Calu3 (cell line): Measurements from ENCODE around the gene ZNF784. TPM values are rescaled to one million over a fixed set of nuclear protein-coding genes. Genes with fewer than 3 reads are reported as not detected.

ENCODE experiments used
- BruUV-seq: library from RNA; stranded (reverse); fragments of 400-500 nt; replicated peaks from 2 replicates; lab custom pipeline; 2021; lab: Mats Ljungman, UMichigan
- CTCF ChIA-PET: fragments of 300-600 bp; sonication (Branson Sonifier 250); formaldehyde crosslinking; loops from one replicate; lab custom pipeline; 2022; ENCODE audit warnings: antibody characterized with exemption; lab: Charles Lee
- DNase-seq: peaks from one replicate; pipeline ENCODE4 v3.0.0; 2022
- H3K27ac Mint-ChIP-seq: one replicate; pipeline ENCODE4 v1.8.0; 2022; ENCODE audit warnings: mixed read lengths; ENCODE audit not compliant: unreplicated experiment
- H3K27me3 Mint-ChIP-seq: one replicate; pipeline ENCODE4 v1.8.0; 2022; ENCODE audit warnings: mixed read lengths; ENCODE audit not compliant: unreplicated experiment
- H3K36me3 Mint-ChIP-seq: one replicate; pipeline ENCODE4 v1.8.0; 2022; ENCODE audit warnings: mild to moderate bottlenecking, moderate library complexity, mixed read lengths; ENCODE audit not compliant: insufficient read depth, unreplicated experiment
- H3K4me1 Mint-ChIP-seq: one replicate; pipeline ENCODE4 v1.8.0; 2022; ENCODE audit warnings: mild to moderate bottlenecking, low read depth, mixed read lengths; ENCODE audit not compliant: unreplicated experiment
- H3K4me3 Mint-ChIP-seq: one replicate; pipeline ENCODE4 v1.8.0; 2022; ENCODE audit warnings: mild to moderate bottlenecking, low read depth, moderate library complexity, mixed read lengths; ENCODE audit not compliant: unreplicated experiment
- H3K9me3 Mint-ChIP-seq: one replicate; pipeline ENCODE4 v1.8.0; 2022; ENCODE audit warnings: low read depth, mixed read lengths; ENCODE audit not compliant: unreplicated experiment
- intact Hi-C: fragments of 100-400 bp; cut with micrococcal nuclease; formaldehyde crosslinking; loops from one replicate; pipeline ENCODE4 v1.10.0; 2022; ENCODE audit not compliant: unreplicated experiment
- total RNA-seq: library from RNA; stranded (reverse); gene quantifications from 2 replicates; pipeline ENCODE4 v1.2.3, GENCODE V29; 2022
- TF ChIP-seq, protein P1 (sequence below): fragments of 200-600 bp; IDR thresholded peaks from one replicate; pipeline ENCODE4 v1.8.0; 2022; ENCODE audit warnings: antibody characterized with exemption; ENCODE audit not compliant: unreplicated experiment

The ZNF784 gene
- total RNA-seq, 1 experiment from 2014 or later: 6.0 TPM

DNA sequence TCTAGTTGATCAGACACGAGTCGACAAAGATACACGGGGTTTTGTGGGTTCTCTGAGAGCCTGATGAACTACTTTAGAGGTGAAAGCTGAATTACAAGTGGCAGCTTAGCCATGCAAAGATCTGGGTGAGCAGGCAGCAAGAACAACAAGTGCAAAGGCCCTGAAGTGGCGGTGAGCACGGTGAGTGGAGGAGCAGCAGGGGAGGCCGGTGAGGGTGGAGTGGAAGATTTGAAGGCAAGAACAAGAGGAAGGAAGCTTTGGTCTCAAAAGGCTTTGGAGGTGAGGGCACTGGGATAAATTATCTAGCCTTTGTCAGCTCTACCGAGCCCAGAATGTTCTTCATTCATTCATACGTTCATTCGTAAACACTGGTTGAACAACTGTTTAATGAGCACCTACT is 17.5 kb downstream of the ZNF784 start:
- TF ChIP-seq, protein P1, sequence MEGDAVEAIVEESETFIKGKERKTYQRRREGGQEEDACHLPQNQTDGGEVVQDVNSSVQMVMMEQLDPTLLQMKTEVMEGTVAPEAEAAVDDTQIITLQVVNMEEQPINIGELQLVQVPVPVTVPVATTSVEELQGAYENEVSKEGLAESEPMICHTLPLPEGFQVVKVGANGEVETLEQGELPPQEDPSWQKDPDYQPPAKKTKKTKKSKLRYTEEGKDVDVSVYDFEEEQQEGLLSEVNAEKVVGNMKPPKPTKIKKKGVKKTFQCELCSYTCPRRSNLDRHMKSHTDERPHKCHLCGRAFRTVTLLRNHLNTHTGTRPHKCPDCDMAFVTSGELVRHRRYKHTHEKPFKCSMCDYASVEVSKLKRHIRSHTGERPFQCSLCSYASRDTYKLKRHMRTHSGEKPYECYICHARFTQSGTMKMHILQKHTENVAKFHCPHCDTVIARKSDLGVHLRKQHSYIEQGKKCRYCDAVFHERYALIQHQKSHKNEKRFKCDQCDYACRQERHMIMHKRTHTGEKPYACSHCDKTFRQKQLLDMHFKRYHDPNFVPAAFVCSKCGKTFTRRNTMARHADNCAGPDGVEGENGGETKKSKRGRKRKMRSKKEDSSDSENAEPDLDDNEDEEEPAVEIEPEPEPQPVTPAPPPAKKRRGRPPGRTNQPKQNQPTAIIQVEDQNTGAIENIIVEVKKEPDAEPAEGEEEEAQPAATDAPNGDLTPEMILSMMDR: no peak
- H3K9me3 Mint-ChIP-seq: no peaks in the 10 kb centered on the region
- H3K27me3 Mint-ChIP-seq: no peaks in the 10 kb centered on the region
- peak overlapping the region; percentile 84 for H3K27ac Mint-ChIP-seq
- DNase-seq: no peak
- BruUV-seq: no TSS peak
- CTCF ChIA-PET: interaction anchor here (0.6 to 2.0 kb wide), 13 partner anchors 11 to 461 kb away, joined by 3 to 15 read pairs (median 4); partner anchors contain the start of genes NAT14 and ZNF784
- peak overlapping the region; percentile 86 for H3K4me3 Mint-ChIP-seq
- intact Hi-C loops: loop anchor here (1.0 to 2.0 kb wide), 2 partner anchors 58 to 91 kb away; no protein-coding TSS in a partner anchor
- H3K4me1 Mint-ChIP-seq: peaks cover 28% of the 10 kb centered on the region
- H3K36me3 Mint-ChIP-seq: peaks cover 49% of the 10 kb centered on the region

DNA sequence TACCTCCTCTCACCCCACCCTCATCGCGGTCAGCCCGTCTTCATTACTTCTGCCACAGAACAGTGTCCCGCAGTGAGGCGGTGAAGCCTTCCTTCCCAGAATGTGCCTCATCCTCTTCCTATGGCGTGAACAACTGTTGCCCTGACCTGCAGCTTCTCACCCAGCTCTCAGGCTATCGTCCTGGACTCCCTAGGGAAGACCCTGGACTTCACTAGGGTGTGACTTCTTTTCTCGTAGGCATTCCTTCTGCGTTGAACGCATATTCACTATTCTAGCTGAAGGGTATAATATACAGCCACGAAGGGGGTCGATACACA is 17.9 kb downstream of the ZNF784 start:
- no peak for DNase-seq
- TSS peak; percentile 27 for BruUV-seq
- Mint-ChIP-seq H3K27ac (peak overlapping the region; percentile 84), H3K27me3 (no peaks in the 10 kb centered on the region), H3K4me1 (peaks cover 28% of the 10 kb centered on the region), H3K9me3 (no peaks in the 10 kb centered on the region), H3K36me3 (peaks cover 53% of the 10 kb centered on the region), H3K4me3 (peak overlapping the region; percentile 86)
- CTCF ChIA-PET: interaction anchor here (0.6 to 2.0 kb wide), 15 partner anchors 11 to 460 kb away, joined by 3 to 15 read pairs (median 4); partner anchors contain the start of genes NAT14 and ZNF784
- TF ChIP-seq, protein P1: no peak
- intact Hi-C loops: loop anchor here (1.0 to 2.0 kb wide), 2 partner anchors 58 to 90 kb away; no protein-coding TSS in a partner anchor

DNA sequence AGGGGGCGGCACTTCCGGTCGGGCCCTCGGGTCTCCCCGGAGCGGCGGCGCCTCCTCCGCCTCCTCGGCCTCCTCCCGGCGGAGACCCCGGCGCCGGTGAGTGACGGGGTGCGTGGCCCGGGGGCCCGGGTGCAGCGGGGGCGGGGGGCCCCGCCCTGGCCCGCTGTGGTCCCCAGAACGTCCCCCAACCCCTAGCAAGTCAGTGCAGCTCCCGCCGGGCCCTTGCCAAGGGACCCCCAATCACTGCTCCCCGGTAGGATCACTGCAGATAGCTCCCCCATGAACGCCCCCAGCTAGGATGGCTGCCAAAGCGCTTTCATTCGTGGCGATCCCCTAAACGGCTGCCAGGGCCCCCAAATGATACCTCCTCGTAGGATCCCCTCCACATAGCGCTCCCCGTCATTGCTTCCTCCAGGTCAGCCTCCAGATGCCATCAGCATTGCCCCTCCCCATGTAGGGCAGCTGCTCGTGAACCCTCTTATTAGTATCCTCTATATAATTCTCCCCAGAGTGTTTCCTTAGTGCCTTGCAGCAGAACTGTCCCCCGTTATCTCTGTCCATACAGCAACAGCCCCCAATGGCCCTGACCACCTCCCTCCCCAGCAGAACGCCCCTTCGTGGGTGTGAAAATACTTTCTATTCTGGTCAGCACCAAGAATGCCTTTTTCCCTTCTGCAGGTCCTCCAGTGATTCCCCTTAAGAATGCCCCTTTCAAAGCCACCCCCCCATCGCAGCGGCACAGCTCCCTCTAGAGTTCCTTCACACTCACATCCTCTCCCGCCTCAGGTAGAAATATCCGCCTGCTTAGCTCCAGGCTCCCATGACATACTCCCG is 18.5 kb downstream of the ZNF784 start, which contains the start of gene ZNF865:
Gene ZNF865, plus strand, starts transcription at position 11 of the 834 bp plus-strand sequence. CDS start 7,972 bp downstream, outside the sequence.
- intact Hi-C loops: loop anchor here (1.0 to 2.0 kb wide), 2 partner anchors 57 to 90 kb away; no protein-coding TSS in a partner anchor
- no peaks in the 10 kb centered on the region for H3K27me3 Mint-ChIP-seq
- CTCF ChIA-PET: interaction anchor here (0.5 to 2.0 kb wide), 18 partner anchors 12 to 460 kb away, joined by 3 to 15 read pairs (median 4); partner anchors contain the start of genes NAT14, PTPRH and ZNF784
- peak within 1 kb of the TSS; percentile 84 for H3K27ac Mint-ChIP-seq
- H3K4me3 Mint-ChIP-seq: peak within 1 kb of the TSS; percentile 86
- peaks cover 57% of the 10 kb centered on the region for H3K36me3 Mint-ChIP-seq
- BruUV-seq: no TSS peak
- peaks cover 34% of the 10 kb centered on the region for H3K4me1 Mint-ChIP-seq
- no peaks in the 10 kb centered on the region for H3K9me3 Mint-ChIP-seq
- TF ChIP-seq, protein P1: peak; percentile 85
- peak; percentile 82 for DNase-seq

DNA sequence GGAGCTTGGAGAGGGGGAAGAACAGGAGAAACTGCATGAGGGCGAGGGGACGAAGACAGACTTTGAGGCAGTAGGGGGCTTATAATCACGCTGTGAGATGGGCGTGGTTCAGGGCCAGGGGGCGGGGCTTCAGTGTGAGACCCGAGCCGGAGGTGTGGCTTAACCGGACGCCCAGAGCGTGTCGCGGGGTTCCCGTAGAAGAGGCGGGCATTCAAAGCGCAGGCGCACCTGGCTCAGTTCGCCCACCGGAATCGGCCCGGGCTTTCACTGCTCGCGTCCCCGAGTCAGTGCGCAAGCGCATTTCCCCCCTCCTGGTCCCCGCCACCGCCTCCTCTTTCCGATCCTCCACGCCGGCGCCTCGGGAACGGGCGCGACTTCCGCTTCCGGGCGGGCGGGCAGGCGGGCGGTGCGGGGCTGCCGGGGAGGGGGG is 19.1 kb downstream of the ZNF784 start:
- peak; percentile 99 for DNase-seq
- intact Hi-C loops: no loop called here
- peak overlapping the region; percentile 70 for H3K27ac Mint-ChIP-seq

More for the DNA sequence above, 19.1 kb downstream of the ZNF784 start:
- TF ChIP-seq, protein P1: no peak
- H3K4me1 Mint-ChIP-seq: peaks cover 34% of the 10 kb centered on the region
- H3K27me3 Mint-ChIP-seq: no peaks in the 10 kb centered on the region
- no peaks in the 10 kb centered on the region for H3K9me3 Mint-ChIP-seq
- H3K36me3 Mint-ChIP-seq: peaks cover 64% of the 10 kb centered on the region
- peak overlapping the region; percentile 86 for H3K4me3 Mint-ChIP-seq
- BruUV-seq: no TSS peak
- CTCF ChIA-PET: interaction anchor here (0.6 to 1.8 kb wide), 8 partner anchors 18 to 1725 kb away, joined by 3 to 15 read pairs (median 4); partner anchors contain the start of gene PTPRH
